HG03108 (cell line): ENCODE data around the gene CDK5.
"Not testable (repeated sequence)": the region's sequence is repeated elsewhere in the genome, so short reads cannot be mapped to it uniquely, and the experiment has no call there.

ENCODE experiments used
- ATAC-seq: cut with Tn5 transposase; IDR thresholded peaks from one replicate; pipeline ENCODE4 v1.9.1; 2021; ENCODE audit warnings: moderate library complexity; ENCODE audit not compliant: unreplicated experiment

CDK5 gene

GRCh38 chr7:151017370-151017952 is 40.2 kb downstream of the CDK5 start:
- ATAC-seq = no peak

- ATAC-seq = no peak
Observed at GRCh38 chr7:151016942-151017341, 40.8 kb downstream of the CDK5 start.

GRCh38 chr7:151016505-151016904 is 41.2 kb downstream of the CDK5 start:
- ATAC-seq = no peak

DNA sequence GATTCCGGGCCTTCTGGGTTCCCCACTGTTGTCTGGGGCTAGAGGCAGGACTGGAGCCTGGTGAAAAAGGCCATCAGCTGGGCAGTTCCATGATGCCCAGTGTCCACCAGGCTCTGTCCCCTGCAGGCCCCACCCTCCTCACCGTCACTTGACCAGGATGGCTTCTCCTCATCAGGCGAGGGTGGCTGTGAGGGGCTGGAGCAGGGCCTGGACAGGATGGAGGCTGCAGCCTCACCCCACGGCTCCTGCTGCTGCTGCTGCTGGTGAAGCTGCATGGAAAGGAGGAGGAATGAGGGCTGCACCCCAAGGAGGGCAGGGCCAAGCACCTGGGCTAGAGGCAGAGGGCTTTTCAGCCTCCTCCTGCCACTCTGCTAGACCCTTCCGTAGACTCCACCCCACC is 41.7 kb downstream of the CDK5 start:
- ATAC-seq = no peak

- ATAC-seq = no peak
Observed at GRCh38 chr7:151014950-151015349, 42.7 kb downstream of the CDK5 start.

DNA sequence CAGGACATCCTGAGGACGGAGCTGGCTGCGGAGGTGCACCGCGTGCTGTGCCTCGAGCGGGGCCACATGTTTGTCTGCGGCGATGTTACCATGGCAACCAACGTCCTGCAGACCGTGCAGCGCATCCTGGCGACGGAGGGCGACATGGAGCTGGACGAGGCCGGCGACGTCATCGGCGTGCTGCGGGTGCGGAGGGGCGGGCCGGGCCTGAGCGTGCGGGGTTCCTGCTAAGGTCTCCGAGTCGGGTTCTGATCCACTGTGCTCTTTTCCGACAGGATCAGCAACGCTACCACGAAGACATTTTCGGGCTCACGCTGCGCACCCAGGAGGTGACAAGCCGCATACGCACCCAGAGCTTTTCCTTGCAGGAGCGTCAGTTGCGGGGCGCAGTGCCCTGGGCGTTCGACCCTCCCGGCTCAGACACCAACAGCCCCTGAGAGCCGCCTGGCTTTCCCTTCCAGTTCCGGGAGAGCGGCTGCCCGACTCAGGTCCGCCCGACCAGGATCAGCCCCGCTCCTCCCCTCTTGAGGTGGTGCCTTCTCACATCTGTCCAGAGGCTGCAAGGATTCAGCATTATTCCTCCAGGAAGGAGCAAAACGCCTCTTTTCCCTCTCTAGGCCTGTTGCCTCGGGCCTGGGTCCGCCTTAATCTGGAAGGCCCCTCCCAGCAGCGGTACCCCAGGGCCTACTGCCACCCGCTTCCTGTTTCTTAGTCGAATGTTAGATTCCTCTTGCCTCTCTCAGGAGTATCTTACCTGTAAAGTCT is 43.8 kb downstream of the CDK5 start:
- no peak for ATAC-seq

DNA sequence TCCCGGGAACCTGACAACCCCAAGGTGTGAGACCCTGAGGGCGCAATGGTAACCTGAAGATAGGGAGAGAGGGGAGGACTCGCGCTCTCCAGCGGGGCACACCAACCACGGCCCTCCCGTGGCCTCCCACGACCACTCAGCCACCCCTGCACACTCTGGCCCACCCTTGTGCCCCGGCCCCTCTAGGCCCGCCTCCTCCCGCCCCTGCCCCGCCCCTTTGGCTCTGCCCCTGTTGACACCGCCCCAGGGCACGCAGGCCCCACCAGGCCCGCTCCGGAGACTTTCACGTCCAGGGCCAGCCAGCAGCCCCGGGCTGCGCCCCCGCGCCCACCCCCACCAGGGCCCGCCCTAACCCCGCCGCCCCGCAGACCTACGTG is 44.4 kb downstream of the CDK5 start:
- no peak for ATAC-seq

GRCh38 chr7:151012911-151013347 is 44.8 kb downstream of the CDK5 start:
- no peak for ATAC-seq

GRCh38 chr7:151012031-151012692 is 45.5 kb downstream of the CDK5 start:
- no peak for ATAC-seq

DNA sequence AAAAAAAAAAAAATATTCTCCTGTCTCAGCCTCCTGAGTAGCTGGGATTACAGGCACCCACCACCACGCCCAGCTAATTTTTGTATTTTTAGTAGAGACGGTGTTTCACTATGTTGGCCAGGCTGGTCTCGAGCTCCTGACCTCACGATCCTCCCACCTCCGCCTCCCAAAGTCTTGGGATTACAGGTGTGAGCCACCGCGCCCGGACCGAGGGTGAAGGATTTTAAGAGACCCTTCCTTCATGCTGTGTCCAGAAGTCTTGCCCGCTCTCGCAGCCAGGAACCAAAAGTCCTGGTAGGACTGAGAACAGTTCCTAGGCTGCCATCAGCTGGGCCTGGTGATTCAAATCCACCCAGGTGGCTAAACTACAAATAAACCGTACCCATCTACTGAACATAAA is 46.1 kb downstream of the CDK5 start:
- ATAC-seq = not testable (repeated sequence)

DNA sequence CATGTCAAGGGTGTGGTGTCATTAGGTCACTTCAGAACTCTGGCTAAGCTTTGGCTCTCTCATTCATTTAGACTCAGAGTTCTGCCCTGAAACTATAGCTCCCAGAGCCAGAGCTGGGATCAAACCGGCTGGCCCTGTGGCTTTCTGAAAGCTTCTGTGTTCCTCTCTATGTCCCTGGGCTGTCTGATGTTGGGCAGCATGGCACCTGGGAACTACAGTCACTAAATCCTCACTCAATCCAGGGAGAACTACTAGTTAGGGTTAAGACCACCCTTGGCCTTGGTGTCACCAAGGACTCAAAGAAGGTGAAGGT is 46.6 kb downstream of the CDK5 start:
- ATAC-seq = no peak

DNA sequence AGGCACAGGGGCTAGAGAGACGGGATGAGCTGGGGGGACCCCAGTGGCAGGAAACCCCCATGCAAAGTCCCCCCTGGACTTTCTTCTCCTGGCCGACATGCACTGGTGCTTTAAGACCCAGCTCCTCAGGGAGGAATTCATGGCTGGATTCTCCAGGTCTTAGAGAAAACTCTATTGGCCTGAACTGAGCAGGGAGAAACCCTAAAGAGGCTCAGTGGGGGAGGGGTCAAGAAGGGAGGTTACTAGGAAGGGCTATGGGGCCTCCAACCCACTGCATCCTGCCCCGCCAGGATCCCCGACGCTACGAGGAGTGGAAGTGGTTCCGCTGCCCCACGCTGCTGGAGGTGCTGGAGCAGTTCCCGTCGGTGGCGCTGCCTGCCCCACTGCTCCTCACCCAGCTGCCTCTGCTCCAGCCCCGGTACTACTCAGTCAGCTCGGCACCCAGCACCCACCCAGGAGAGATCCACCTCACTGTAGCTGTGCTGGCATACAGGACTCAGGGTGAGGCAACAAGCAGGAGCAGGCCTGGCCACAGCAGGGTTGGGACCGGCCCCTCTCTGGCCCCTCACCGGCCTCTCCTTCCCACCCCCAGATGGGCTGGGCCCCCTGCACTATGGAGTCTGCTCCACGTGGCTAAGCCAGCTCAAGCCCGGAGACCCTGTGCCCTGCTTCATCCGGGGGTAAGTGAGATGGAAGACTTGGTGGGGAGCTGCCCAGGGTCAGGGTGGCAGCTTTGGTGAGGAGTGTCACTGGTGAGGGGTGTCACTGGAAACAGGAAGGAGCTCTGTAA is 47.2 kb downstream of the CDK5 start:
- ATAC-seq = no peak

GRCh38 chr7:151010037-151010306 is 47.7 kb downstream of the CDK5 start:
- ATAC-seq = no peak

- no peak for ATAC-seq
Observed at GRCh38 chr7:151009327-151010036, 48.2 kb downstream of the CDK5 start.

GRCh38 chr7:151008511-151009323 is 49.0 kb downstream of the CDK5 start:
- peak; percentile 69 for ATAC-seq

DNA sequence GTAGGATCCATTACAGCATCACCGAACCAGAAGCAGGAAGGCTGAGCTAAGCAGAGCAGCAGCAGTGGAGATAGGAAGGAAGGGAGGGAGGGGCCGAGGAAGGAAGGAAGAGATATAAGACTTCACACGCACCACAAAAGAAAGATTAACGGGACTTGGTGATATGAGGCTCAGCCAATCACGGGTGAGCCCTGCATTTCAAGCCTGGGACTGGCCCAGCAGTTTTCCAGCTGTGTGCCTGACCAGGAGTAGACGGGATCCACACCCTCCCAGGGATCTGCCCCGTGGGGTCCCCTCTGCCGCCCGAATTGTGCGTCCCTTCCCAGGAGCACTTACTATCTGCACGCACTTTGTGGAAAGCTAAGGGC is 49.6 kb downstream of the CDK5 start:
- ATAC-seq = no peak

- ATAC-seq = no peak
Observed at GRCh38 chr7:151007469-151007898, 50.2 kb downstream of the CDK5 start.

- no peak for ATAC-seq
Observed at GRCh38 chr7:151006590-151007300, 51.0 kb downstream of the CDK5 start.

- ATAC-seq = no peak
Observed at GRCh38 chr7:151005566-151005965, 52.1 kb downstream of the CDK5 start.
